Neuronal stem cell (in vitro differentiated cells): Measurements from ENCODE around the gene FBXL14.
A peak's percentile ranks its signal among the peaks of the same experiment; 100 is the strongest.

Experiments used
- DNase-seq: peaks from one replicate; pipeline ENCODE4 v3.0.0-alpha.2; 2013; ENCODE audit warnings: low spot score
- H2AFZ ChIP-seq: one replicate; pipeline ENCODE4 v1.6.1; 2013; ENCODE audit warnings: mild to moderate bottlenecking, low read length, inconsistent platforms
- H2AK5ac ChIP-seq: 2 replicates; pipeline ENCODE4 v1.6.1; 2013; ENCODE audit warnings: low read depth, mild to moderate bottlenecking, inconsistent platforms, low read length, moderate library complexity, mixed read lengths
- H2BK120ac ChIP-seq: 2 replicates; pipeline ENCODE4 v1.6.1; 2013; ENCODE audit warnings: low read depth, mild to moderate bottlenecking, inconsistent platforms, low read length, moderate library complexity, mixed read lengths
- H2BK12ac ChIP-seq: one replicate; pipeline ENCODE4 v1.6.1; 2013; ENCODE audit warnings: low read length, inconsistent platforms
- H2BK15ac ChIP-seq: 2 replicates; pipeline ENCODE4 v1.6.1; 2013; ENCODE audit warnings: mild to moderate bottlenecking, low read length, inconsistent platforms, mixed read lengths
- H2BK5ac ChIP-seq: one replicate; pipeline ENCODE4 v1.6.1; 2013; ENCODE audit warnings: inconsistent platforms, mild to moderate bottlenecking, low read length, moderate library complexity
- H3K14ac ChIP-seq: one replicate; pipeline ENCODE4 v1.6.1; 2013; ENCODE audit warnings: low read length, inconsistent platforms
- H3K18ac ChIP-seq: 2 replicates; pipeline ENCODE4 v1.6.1; 2013; ENCODE audit warnings: low read length, inconsistent platforms
- H3K23ac ChIP-seq: 2 replicates; pipeline ENCODE4 v1.6.1; 2013; ENCODE audit warnings: low read depth, mild to moderate bottlenecking, mixed read lengths, low read length, inconsistent platforms; ENCODE audit not compliant: poor library complexity
- H3K27ac ChIP-seq: replicated peaks from 3 replicates; pipeline ENCODE4 v1.5.1; 2013; ENCODE audit warnings: low read length, inconsistent platforms
- H3K27me3 ChIP-seq, 3 experiments: 2 replicates each; pipeline ENCODE4 v1.6.1; 2013; ENCODE audit warnings: low read length in 3 of 3, mild to moderate bottlenecking in 2 of 3, inconsistent platforms in 1 of 3, low read depth in 1 of 3, mixed read lengths in 1 of 3, moderate library complexity in 1 of 3; ENCODE audit not compliant: control insufficient read depth in 3 of 3, insufficient read depth in 3 of 3
- H3K36me3 ChIP-seq, 2 donors: replicated peaks in 1 of 2; 2 replicates each; pipeline ENCODE4 v1.6.1; 2013; ENCODE audit warnings: low read length in 2 of 2; ENCODE audit not compliant: control insufficient read depth in 2 of 2, insufficient read depth in 2 of 2
- H3K4ac ChIP-seq: 2 replicates; pipeline ENCODE4 v1.6.1; 2013; ENCODE audit warnings: inconsistent platforms, mild to moderate bottlenecking, low read length, moderate library complexity
- H3K4me1 ChIP-seq, 2 donors: 1 replicate in 1 of 2; 2 replicates in 1 of 2; pipeline ENCODE4 v1.6.1; 2013; ENCODE audit warnings: low read length in 2 of 2, low read depth in 1 of 2; ENCODE audit not compliant: control insufficient read depth in 2 of 2, insufficient read depth in 1 of 2
- H3K4me2 ChIP-seq: one replicate; pipeline ENCODE4 v1.6.1; 2013; ENCODE audit warnings: mild to moderate bottlenecking, low read length, inconsistent platforms; ENCODE audit not compliant: insufficient read depth, poor library complexity, severe bottlenecking
- H3K4me3 ChIP-seq, 2 donors: 2 replicates each; pipeline ENCODE4 v1.5.1; 2013; ENCODE audit warnings: low read length in 2 of 2, mild to moderate bottlenecking in 2 of 2, inconsistent platforms in 1 of 2, moderate library complexity in 1 of 2
- H3K79me1 ChIP-seq: one replicate; pipeline ENCODE4 v1.6.1; 2013; ENCODE audit warnings: low read depth, mild to moderate bottlenecking, inconsistent platforms, low read length, moderate library complexity
- H3K9ac ChIP-seq: one replicate; pipeline ENCODE4 v1.6.1; 2013; ENCODE audit warnings: mild to moderate bottlenecking, low read depth, low read length, inconsistent platforms; ENCODE audit not compliant: poor library complexity
- H3K9me3 ChIP-seq, 2 donors: replicated peaks in 1 of 2; 2 replicates each; pipeline versions ENCODE3 to v1.6.1; 2013; ENCODE audit warnings: low read length in 2 of 2, mild to moderate bottlenecking in 2 of 2, inconsistent platforms in 1 of 2, low read depth in 1 of 2, mixed read lengths in 1 of 2, moderate library complexity in 1 of 2; ENCODE audit not compliant: control insufficient read depth in 2 of 2, insufficient read depth in 1 of 2
- H4K8ac ChIP-seq: one replicate; pipeline ENCODE4 v1.6.1; 2013; ENCODE audit warnings: low read depth, mild to moderate bottlenecking, inconsistent platforms, low read length, moderate library complexity
- H4K91ac ChIP-seq: one replicate; pipeline ENCODE4 v1.6.1; 2013; ENCODE audit warnings: low read length, low read depth, mild to moderate bottlenecking, inconsistent platforms; ENCODE audit not compliant: poor library complexity
- WGBS, 2 donors: extraction: QIAGEN DNeasy Blood & Tissue Kit; methylation state at CpG; one replicate each; pipeline ENCODE4 v1.1.7; 2013; ENCODE audit warnings: missing lambda C conversion rate in 2 of 2, mixed read lengths in 1 of 2; ENCODE audit not compliant: insufficient read length in 2 of 2, insufficient replicate concordance in 1 of 2; ENCODE audit errors: extremely low coverage in 2 of 2; 5-methylcytosine and 5-hydroxymethylcytosine counted together

Gene FBXL14

GRCh38 chr12:1517734-1518525 is 76.5 kb downstream of the FBXL14 start:
- Histone ChIP-seq H2BK12ac (peak overlapping the region; percentile 98), H3K27me3 (peaks cover 0 to 21% (median 0%) of the 10 kb centered on the region in 3 experiments), H3K4me3 (no peak overlapping the region), H4K8ac (no peak overlapping the region), H4K91ac (no peak overlapping the region), H3K18ac (peak overlapping the region; percentile 92), H2BK5ac (peak overlapping the region; percentile 89), H3K4ac (no peak overlapping the region), H3K9me3 (peaks cover 3 to 17% of the 10 kb centered on the region in 2 donors), H3K14ac (peak overlapping the region; percentile 47), H2AK5ac (peak overlapping the region; percentile 98), H3K9ac (peak overlapping the region; percentile 73), H3K4me2 (no peak overlapping the region), H2AFZ (no peak overlapping the region), H2BK120ac (peak overlapping the region; percentile 75), H3K4me1 (peaks cover 0 to 17% of the 10 kb centered on the region in 2 donors), H3K79me1 (no peaks in the 10 kb centered on the region), H3K27ac (no peak overlapping the region), H3K23ac (no peak overlapping the region), H2BK15ac (peak overlapping the region; percentile 99), H3K36me3 (no peaks in the 10 kb centered on the region)
- no peak for DNase-seq
- no CpG with 5 or more reads among the region's 8 CpGs for WGBS, 2 donors

GRCh38 chr12:1517007-1517406 is 77.4 kb downstream of the FBXL14 start:
- DNase-seq = no peak
- H3K14ac ChIP-seq = no peak overlapping the region
- H2AFZ ChIP-seq = no peak overlapping the region
- H3K23ac ChIP-seq = no peak overlapping the region
- H3K27ac ChIP-seq = no peak overlapping the region
- WGBS, 2 donors = no CpG with 5 or more reads among the region's 2 CpGs
- peaks cover 0 to 17% of the 10 kb centered on the region in 2 donors for H3K4me1 ChIP-seq
- no peak overlapping the region for H3K9ac ChIP-seq
- no peak overlapping the region for H2AK5ac ChIP-seq
- no peaks in the 10 kb centered on the region for H3K36me3 ChIP-seq
- H3K9me3 ChIP-seq = peaks cover 3 to 17% of the 10 kb centered on the region in 2 donors
- no peak overlapping the region for H4K91ac ChIP-seq
- H3K18ac ChIP-seq = no peak overlapping the region
- H4K8ac ChIP-seq = no peak overlapping the region
- H2BK15ac ChIP-seq = no peak overlapping the region
- peaks cover 0 to 21% (median 0%) of the 10 kb centered on the region in 3 experiments for H3K27me3 ChIP-seq
- no peak overlapping the region for H2BK120ac ChIP-seq
- no peak overlapping the region for H2BK5ac ChIP-seq
- H3K4me3 ChIP-seq = no peak overlapping the region
- no peak overlapping the region for H3K4me2 ChIP-seq
- no peaks in the 10 kb centered on the region for H3K79me1 ChIP-seq
- H2BK12ac ChIP-seq = no peak overlapping the region
- no peak overlapping the region for H3K4ac ChIP-seq
